ENCODE data around the gene DNAJC3. TPM values are rescaled to one million over a fixed set of nuclear protein-coding genes. Genes with fewer than 3 reads are reported as not detected.

DNAJC3 gene
- total and polyA plus RNA-seq, 4 donors = 32.0 to 121 (median 37.1) TPM

DNA sequence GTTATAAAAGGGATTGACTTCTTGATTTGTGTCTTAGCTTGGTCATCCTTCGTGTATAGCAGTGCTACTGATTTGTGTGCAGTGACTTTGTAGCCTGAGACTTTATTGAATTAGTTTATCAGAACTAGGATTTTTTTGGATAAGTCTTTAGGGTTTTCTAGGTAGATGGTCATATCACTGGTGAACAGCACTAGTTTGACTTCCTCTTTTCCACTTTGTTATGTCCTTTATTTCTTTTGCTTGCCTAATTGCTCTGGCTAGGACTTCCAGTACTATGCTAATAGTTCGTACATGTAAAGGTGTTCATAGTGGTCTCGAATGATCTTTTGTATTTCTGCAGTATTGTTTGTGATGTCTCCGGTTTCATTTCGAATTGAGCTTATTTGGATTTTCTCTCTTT lies 145.4 kb downstream of the DNAJC3 start:
- 93% methylated on average over 5 of the region's 5 CpGs for WGBS
- no peaks in the 10 kb centered on the region for H3K27me3 ChIP-seq (ENCODE audit: control insufficient read depth in 4 of 4, insufficient read depth in 4 of 4, low read length in 3 of 4)

DNA sequence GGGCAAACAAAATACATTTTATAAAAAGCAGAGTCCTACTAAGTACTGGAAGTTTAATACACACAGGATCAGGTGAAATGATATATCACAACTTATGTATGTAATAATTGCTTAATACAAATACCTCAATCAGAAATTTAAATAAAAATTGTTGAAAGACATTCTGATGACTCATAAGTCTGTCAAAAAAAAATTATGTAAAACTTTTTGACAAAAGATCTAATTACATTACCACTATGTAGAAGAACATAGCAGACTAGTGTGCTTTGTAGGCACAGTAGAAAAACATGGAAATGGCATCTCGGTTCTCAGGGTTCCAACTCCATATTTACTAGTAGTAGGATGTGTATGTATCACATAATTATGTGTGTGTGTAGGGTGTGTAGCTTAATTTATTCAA lies 156.2 kb downstream of the DNAJC3 start:
- no peak overlapping the region for H3K27ac ChIP-seq (ENCODE audit: low read depth in 1 of 2, low read length in 2 of 2)
- DNase-seq (ENCODE audit: low spot score) = no peak
- peaks cover 0 to 4% (median 0%) of the 10 kb centered on the region in 4 donors for H3K4me1 ChIP-seq (ENCODE audit: control insufficient read depth in 4 of 4, insufficient read depth in 4 of 4, low read length in 3 of 4)
- H3K9ac ChIP-seq (ENCODE audit: low read depth in 1 of 2, low read length in 2 of 2) = no peak overlapping the region
- H3K36me3 ChIP-seq (ENCODE audit: control insufficient read depth in 4 of 4, insufficient read depth in 3 of 4, low read depth in 1 of 4, low read length in 3 of 4) = peaks cover 0 to 3% (median 0%) of the 10 kb centered on the region in 4 donors
- no peaks in the 10 kb centered on the region for H3K27me3 ChIP-seq (ENCODE audit: control insufficient read depth in 4 of 4, insufficient read depth in 4 of 4, low read length in 3 of 4)
- WGBS = 95% methylated on average over 1 of the region's 1 CpG
- H3K4me3 ChIP-seq (ENCODE audit: low read depth in 1 of 3, low read length in 3 of 3) = no peak overlapping the region
- peaks cover 0 to under 1% (median 0%) of the 10 kb centered on the region in 4 donors for H3K9me3 ChIP-seq (ENCODE audit: control insufficient read depth in 4 of 4, low read length in 3 of 4)
- TF ChIP-seq JUND (IDR thresholded peaks at IDR 0.05) (no peak), EGR1 (IDR thresholded peaks at IDR 0.05; ENCODE audit: low read depth in 2 of 2) (no peak), GABPA (IDR thresholded peaks at IDR 0.05 in 1 of 2, conservative IDR thresholded peaks at IDR 0.05 in 1 of 2) (no peak), NR2F2 (IDR thresholded peaks at IDR 0.05) (no peak), RAD21 (IDR thresholded peaks at IDR 0.05) (no peak), FOXA1 (IDR thresholded peaks at IDR 0.05) (no peak)
- TF ChIP-seq, protein P1, sequence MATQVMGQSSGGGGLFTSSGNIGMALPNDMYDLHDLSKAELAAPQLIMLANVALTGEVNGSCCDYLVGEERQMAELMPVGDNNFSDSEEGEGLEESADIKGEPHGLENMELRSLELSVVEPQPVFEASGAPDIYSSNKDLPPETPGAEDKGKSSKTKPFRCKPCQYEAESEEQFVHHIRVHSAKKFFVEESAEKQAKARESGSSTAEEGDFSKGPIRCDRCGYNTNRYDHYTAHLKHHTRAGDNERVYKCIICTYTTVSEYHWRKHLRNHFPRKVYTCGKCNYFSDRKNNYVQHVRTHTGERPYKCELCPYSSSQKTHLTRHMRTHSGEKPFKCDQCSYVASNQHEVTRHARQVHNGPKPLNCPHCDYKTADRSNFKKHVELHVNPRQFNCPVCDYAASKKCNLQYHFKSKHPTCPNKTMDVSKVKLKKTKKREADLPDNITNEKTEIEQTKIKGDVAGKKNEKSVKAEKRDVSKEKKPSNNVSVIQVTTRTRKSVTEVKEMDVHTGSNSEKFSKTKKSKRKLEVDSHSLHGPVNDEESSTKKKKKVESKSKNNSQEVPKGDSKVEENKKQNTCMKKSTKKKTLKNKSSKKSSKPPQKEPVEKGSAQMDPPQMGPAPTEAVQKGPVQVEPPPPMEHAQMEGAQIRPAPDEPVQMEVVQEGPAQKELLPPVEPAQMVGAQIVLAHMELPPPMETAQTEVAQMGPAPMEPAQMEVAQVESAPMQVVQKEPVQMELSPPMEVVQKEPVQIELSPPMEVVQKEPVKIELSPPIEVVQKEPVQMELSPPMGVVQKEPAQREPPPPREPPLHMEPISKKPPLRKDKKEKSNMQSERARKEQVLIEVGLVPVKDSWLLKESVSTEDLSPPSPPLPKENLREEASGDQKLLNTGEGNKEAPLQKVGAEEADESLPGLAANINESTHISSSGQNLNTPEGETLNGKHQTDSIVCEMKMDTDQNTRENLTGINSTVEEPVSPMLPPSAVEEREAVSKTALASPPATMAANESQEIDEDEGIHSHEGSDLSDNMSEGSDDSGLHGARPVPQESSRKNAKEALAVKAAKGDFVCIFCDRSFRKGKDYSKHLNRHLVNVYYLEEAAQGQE (IDR thresholded peaks at IDR 0.05) = no peak
- TF ChIP-seq, protein P2, sequence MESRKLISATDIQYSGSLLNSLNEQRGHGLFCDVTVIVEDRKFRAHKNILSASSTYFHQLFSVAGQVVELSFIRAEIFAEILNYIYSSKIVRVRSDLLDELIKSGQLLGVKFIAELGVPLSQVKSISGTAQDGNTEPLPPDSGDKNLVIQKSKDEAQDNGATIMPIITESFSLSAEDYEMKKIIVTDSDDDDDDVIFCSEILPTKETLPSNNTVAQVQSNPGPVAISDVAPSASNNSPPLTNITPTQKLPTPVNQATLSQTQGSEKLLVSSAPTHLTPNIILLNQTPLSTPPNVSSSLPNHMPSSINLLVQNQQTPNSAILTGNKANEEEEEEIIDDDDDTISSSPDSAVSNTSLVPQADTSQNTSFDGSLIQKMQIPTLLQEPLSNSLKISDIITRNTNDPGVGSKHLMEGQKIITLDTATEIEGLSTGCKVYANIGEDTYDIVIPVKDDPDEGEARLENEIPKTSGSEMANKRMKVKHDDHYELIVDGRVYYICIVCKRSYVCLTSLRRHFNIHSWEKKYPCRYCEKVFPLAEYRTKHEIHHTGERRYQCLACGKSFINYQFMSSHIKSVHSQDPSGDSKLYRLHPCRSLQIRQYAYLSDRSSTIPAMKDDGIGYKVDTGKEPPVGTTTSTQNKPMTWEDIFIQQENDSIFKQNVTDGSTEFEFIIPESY (IDR thresholded peaks at IDR 0.05) = no peak
- TF ChIP-seq, protein P3, sequence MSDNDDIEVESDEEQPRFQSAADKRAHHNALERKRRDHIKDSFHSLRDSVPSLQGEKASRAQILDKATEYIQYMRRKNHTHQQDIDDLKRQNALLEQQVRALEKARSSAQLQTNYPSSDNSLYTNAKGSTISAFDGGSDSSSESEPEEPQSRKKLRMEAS (IDR thresholded peaks at IDR 0.05) = no peak

More for the DNA sequence above, 145.4 kb downstream of the DNAJC3 start:
- H3K36me3 ChIP-seq (ENCODE audit: control insufficient read depth in 4 of 4, insufficient read depth in 3 of 4, low read depth in 1 of 4, low read length in 3 of 4) = peaks cover 0 to 8% (median 0%) of the 10 kb centered on the region in 4 donors
- no peak for DNase-seq (ENCODE audit: low spot score)
- TF ChIP-seq, protein P4, sequence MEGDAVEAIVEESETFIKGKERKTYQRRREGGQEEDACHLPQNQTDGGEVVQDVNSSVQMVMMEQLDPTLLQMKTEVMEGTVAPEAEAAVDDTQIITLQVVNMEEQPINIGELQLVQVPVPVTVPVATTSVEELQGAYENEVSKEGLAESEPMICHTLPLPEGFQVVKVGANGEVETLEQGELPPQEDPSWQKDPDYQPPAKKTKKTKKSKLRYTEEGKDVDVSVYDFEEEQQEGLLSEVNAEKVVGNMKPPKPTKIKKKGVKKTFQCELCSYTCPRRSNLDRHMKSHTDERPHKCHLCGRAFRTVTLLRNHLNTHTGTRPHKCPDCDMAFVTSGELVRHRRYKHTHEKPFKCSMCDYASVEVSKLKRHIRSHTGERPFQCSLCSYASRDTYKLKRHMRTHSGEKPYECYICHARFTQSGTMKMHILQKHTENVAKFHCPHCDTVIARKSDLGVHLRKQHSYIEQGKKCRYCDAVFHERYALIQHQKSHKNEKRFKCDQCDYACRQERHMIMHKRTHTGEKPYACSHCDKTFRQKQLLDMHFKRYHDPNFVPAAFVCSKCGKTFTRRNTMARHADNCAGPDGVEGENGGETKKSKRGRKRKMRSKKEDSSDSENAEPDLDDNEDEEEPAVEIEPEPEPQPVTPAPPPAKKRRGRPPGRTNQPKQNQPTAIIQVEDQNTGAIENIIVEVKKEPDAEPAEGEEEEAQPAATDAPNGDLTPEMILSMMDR (IDR thresholded peaks at IDR 0.05; ENCODE audit: low read depth, low read length, missing input control) = no peak
- TF ChIP-seq, protein P2 (IDR thresholded peaks at IDR 0.05) = no peak
- TF ChIP-seq, protein P1 (IDR thresholded peaks at IDR 0.05) = no peak
- no peak for TF ChIP-seq HNF4G (IDR thresholded peaks at IDR 0.05)
- TF ChIP-seq FOXA1 (IDR thresholded peaks at IDR 0.05) = no peak
- TF ChIP-seq SP1 (IDR thresholded peaks at IDR 0.05) = no peak
- TF ChIP-seq NR2F2 (IDR thresholded peaks at IDR 0.05) = no peak
- TF ChIP-seq, protein P5, sequence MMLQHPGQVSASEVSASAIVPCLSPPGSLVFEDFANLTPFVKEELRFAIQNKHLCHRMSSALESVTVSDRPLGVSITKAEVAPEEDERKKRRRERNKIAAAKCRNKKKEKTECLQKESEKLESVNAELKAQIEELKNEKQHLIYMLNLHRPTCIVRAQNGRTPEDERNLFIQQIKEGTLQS (IDR thresholded peaks at IDR 0.05) = no peak
- no peak for TF ChIP-seq JUND (IDR thresholded peaks at IDR 0.05)
- no peak for TF ChIP-seq RAD21 (IDR thresholded peaks at IDR 0.05)
- no peak overlapping the region for H3K9ac ChIP-seq (ENCODE audit: low read depth in 1 of 2, low read length in 2 of 2)
- H3K27ac ChIP-seq (ENCODE audit: low read depth in 1 of 2, low read length in 2 of 2) = no peak overlapping the region
- no peaks in the 10 kb centered on the region for H3K4me1 ChIP-seq (ENCODE audit: control insufficient read depth in 4 of 4, insufficient read depth in 4 of 4, low read length in 3 of 4)
- H3K9me3 ChIP-seq (ENCODE audit: control insufficient read depth in 4 of 4, low read length in 3 of 4) = no peaks in the 10 kb centered on the region
- no peak overlapping the region for H3K4me3 ChIP-seq (ENCODE audit: low read depth in 1 of 3, low read length in 3 of 3)

Measured in liver (tissue), 9 donors.